NCI-H2029 treated with DMSO at 0.1 percent for 48 hours (cell line): ENCODE results near the gene LARGE1.
A peak's percentile ranks its signal among the peaks of the same experiment; 100 is the strongest.
"Not testable (repeated sequence)": the region's sequence is repeated elsewhere in the genome, so short reads cannot be mapped to it uniquely, and the experiment has no call there.

ENCODE experiments used
- DNase-seq: peaks from one replicate; lab custom pipeline; 2025; lab: John Stamatoyannopoulos, UW

The LARGE1 gene

GRCh38 chr22:33593818-33594217 is 326.5 kb downstream of the LARGE1 start:
- no peak for DNase-seq

GRCh38 chr22:33591946-33592345 is 328.3 kb downstream of the LARGE1 start:
- no peak for DNase-seq

GRCh38 chr22:33589297-33589696 is 331.0 kb downstream of the LARGE1 start:
- no peak for DNase-seq

GRCh38 chr22:33588860-33589259 is 331.4 kb downstream of the LARGE1 start:
- no peak for DNase-seq

- no peak for DNase-seq
Observed at GRCh38 chr22:33584152-33584551, 336.1 kb downstream of the LARGE1 start.

GRCh38 chr22:33582822-33583400 is 337.4 kb downstream of the LARGE1 start:
- no peak for DNase-seq

- no peak for DNase-seq
Observed at GRCh38 chr22:33580310-33580709, 340.0 kb downstream of the LARGE1 start.

- peak; percentile 24 for DNase-seq
Observed at GRCh38 chr22:33579448-33580093, 340.7 kb downstream of the LARGE1 start.

GRCh38 chr22:33578752-33579151 is 341.5 kb downstream of the LARGE1 start:
- DNase-seq, result no peak

- DNase-seq, result no peak
Observed at GRCh38 chr22:33577862-33578411, 342.3 kb downstream of the LARGE1 start.

GRCh38 chr22:33576205-33576604 is 344.1 kb downstream of the LARGE1 start:
- no peak for DNase-seq

GRCh38 chr22:33575771-33576170 is 344.5 kb downstream of the LARGE1 start:
- no peak for DNase-seq

- no peak for DNase-seq
Observed at GRCh38 chr22:33575041-33575440, 345.2 kb downstream of the LARGE1 start.

- no peak for DNase-seq
Observed at GRCh38 chr22:33573479-33573878, 346.8 kb downstream of the LARGE1 start.

GRCh38 chr22:33572086-33572485 is 348.2 kb downstream of the LARGE1 start:
- no peak for DNase-seq

- DNase-seq, result no peak
Observed at GRCh38 chr22:33570110-33570509, 350.2 kb downstream of the LARGE1 start.

- DNase-seq, result no peak
Observed at GRCh38 chr22:33569559-33569958, 350.7 kb downstream of the LARGE1 start.

GRCh38 chr22:33569018-33569417 is 351.3 kb downstream of the LARGE1 start:
- no peak for DNase-seq

GRCh38 chr22:33566495-33566894 is 353.8 kb downstream of the LARGE1 start:
- DNase-seq, result not testable (repeated sequence)

- DNase-seq, result peak; percentile 94
Observed at GRCh38 chr22:33565580-33565995, 354.7 kb downstream of the LARGE1 start.

- no peak for DNase-seq
Observed at GRCh38 chr22:33564683-33565082, 355.6 kb downstream of the LARGE1 start.

GRCh38 chr22:33563220-33563964 is 356.9 kb downstream of the LARGE1 start:
- DNase-seq, result peak; percentile 56

- no peak for DNase-seq
Observed at GRCh38 chr22:33562501-33562900, 357.8 kb downstream of the LARGE1 start.
